OCI-M2 (cell line): ENCODE data around the gene MTURN.
"Not testable (repeated sequence)": the region's sequence is repeated elsewhere in the genome, so short reads cannot be mapped to it uniquely, and the experiment has no call there.

Source experiments
- DNase-seq: peaks from one replicate; lab custom pipeline; 2025; ENCODE audit not compliant: unreplicated experiment; lab: John Stamatoyannopoulos, UW

Gene MTURN

GRCh38 chr7:30134611-30135300, at the start of gene MTURN:
Gene MTURN (plus strand): TSS chr7:30134986. CDS start chr7:30135137, 151 bp downstream.
- DNase-seq: no peak

- no peak for DNase-seq
These were observed 48.3 kb upstream of the MTURN start for GRCh38 chr7:30086529-30086928.

GRCh38 chr7:30087371-30087770, 47.4 kb upstream of the MTURN start:
- DNase-seq: no peak

- DNase-seq: no peak
These were observed 46.4 kb upstream of the MTURN start for GRCh38 chr7:30088362-30088761.

GRCh38 chr7:30090111-30090510, 44.7 kb upstream of the MTURN start:
- no peak for DNase-seq

GRCh38 chr7:30091491-30091912, 43.3 kb upstream of the MTURN start:
- DNase-seq: no peak

GRCh38 chr7:30091987-30092386, 42.8 kb upstream of the MTURN start:
- DNase-seq: no peak

GRCh38 chr7:30093420-30093952, 41.3 kb upstream of the MTURN start:
- DNase-seq: no peak

- not testable (repeated sequence) for DNase-seq
These were observed 36.2 kb upstream of the MTURN start for GRCh38 chr7:30098599-30098998.

- no peak for DNase-seq
These were observed 32.5 kb upstream of the MTURN start for GRCh38 chr7:30102281-30102680.

GRCh38 chr7:30104157-30104556, 30.6 kb upstream of the MTURN start:
- no peak for DNase-seq

- no peak for DNase-seq
These were observed 22.6 kb upstream of the MTURN start for GRCh38 chr7:30112103-30112713.

GRCh38 chr7:30113144-30113543, 21.6 kb upstream of the MTURN start:
- no peak for DNase-seq

- DNase-seq: no peak
These were observed 20.1 kb upstream of the MTURN start for GRCh38 chr7:30114536-30115238.

- DNase-seq: no peak
These were observed 19.0 kb upstream of the MTURN start for GRCh38 chr7:30115709-30116297.

- no peak for DNase-seq
These were observed 18.0 kb upstream of the MTURN start for GRCh38 chr7:30116771-30117170.

GRCh38 chr7:30117896-30118295, 16.9 kb upstream of the MTURN start:
- no peak for DNase-seq

GRCh38 chr7:30119890-30120577, 14.8 kb upstream of the MTURN start:
- DNase-seq: no peak

GRCh38 chr7:30133736-30134610, 813 bp upstream of the MTURN start:
- no peak for DNase-seq
